ENCODE data around the gene THRB. TPM values are rescaled to one million over a fixed set of nuclear protein-coding genes. Genes with fewer than 3 reads are reported as not detected.

Gene THRB
- total and polyA plus RNA-seq, 2 donors (not counting 3 experiments of a cell fraction or from before 2014, with no cell fraction given): 0.06 TPM; not detected in 1

- Histone ChIP-seq H3K9ac (replicated peaks; ENCODE audit: extremely low read depth, insufficient read depth, low read length) (no peak overlapping the region), H3K9me1 (replicated peaks; ENCODE audit: control insufficient read depth, extremely low read depth, insufficient read depth, low read length) (no peaks in the 10 kb centered on the region), H3K36me3 (ENCODE audit: control insufficient read depth in 2 of 2, extremely low read depth in 1 of 2, insufficient read depth in 2 of 2, low read length in 2 of 2) (no peaks in the 10 kb centered on the region), H3K4me1 (ENCODE audit: control insufficient read depth, extremely low read depth, insufficient read depth, low read length) (no peaks in the 10 kb centered on the region), H3K27me3 (ENCODE audit: control insufficient read depth in 2 of 2, insufficient read depth in 2 of 2, low read length in 2 of 2) (peaks cover 0 to 2% of the 10 kb centered on the region in 2 experiments), H3K4me2 (ENCODE audit: insufficient read depth, low read length) (no peak overlapping the region), H3K79me2 (ENCODE audit: control insufficient read depth, insufficient read depth, low read length) (no peaks in the 10 kb centered on the region), H3K4me3 (replicated peaks in 1 of 3; ENCODE audit: insufficient read depth in 1 of 3, low read depth in 1 of 3, low read length in 3 of 3) (no peak overlapping the region), H4K20me1 (replicated peaks; ENCODE audit: control insufficient read depth, extremely low read depth, insufficient read depth, low read length) (no peaks in the 10 kb centered on the region), H3K9me3 (replicated peaks; ENCODE audit: control insufficient read depth, insufficient read depth, low read length) (no peaks in the 10 kb centered on the region), H2AFZ (ENCODE audit: low read depth, low read length) (no peak overlapping the region), H3K27ac (ENCODE audit: insufficient read depth, low read depth, low read length) (no peak overlapping the region)
- dilution Hi-C loops (cut with MboI; ENCODE audit: extremely low pct_ligation_motif_present, low sequenced_read_pairs): no loop called here
- FAIRE-seq (no peak), DNase-seq (ENCODE audit: low read depth, low spot score) (no peak)
- ChIA-PET POLR2A (no interaction called here), CTCF (interaction anchor here (1.1 kb wide), 1 partner anchor 124 kb away, joined by 3 read pairs; no protein-coding TSS in a partner anchor)
- no TSS peak for BruUV-seq (replicated peaks)
- no peak for TF ChIP-seq FOS (IDR thresholded peaks at IDR 0.05; ENCODE audit: borderline replicate concordance, insufficient read depth, low read length)
- TF ChIP-seq EZH2 (IDR thresholded peaks at IDR 0.05; ENCODE audit: borderline replicate concordance, low read depth, low read length, severe bottlenecking): no peak
- TF ChIP-seq POLR2A (IDR thresholded peaks at IDR 0.05; ENCODE audit: low read depth, low read length): no peak
- intact Hi-C loops (cut with micrococcal nuclease): no loop called here
Observed at GRCh38 chr3:24389108-24390090, 105.3 kb downstream of the THRB start.

- CTCF ChIA-PET: interaction anchor here (1.1 kb wide), 1 partner anchor 124 kb away, joined by 3 read pairs; no protein-coding TSS in a partner anchor
- FAIRE-seq: no peak
Observed at GRCh38 chr3:24388611-24389010, 106.0 kb downstream of the THRB start.

More at GRCh38 chr3:24388611-24389010, 106.0 kb downstream of the THRB start:
- H3K9me1 ChIP-seq (replicated peaks; ENCODE audit: control insufficient read depth, extremely low read depth, insufficient read depth, low read length): no peaks in the 10 kb centered on the region
- POLR2A ChIA-PET: no interaction called here
- no peak overlapping the region for H3K27ac ChIP-seq (ENCODE audit: insufficient read depth, low read depth, low read length)
- no peaks in the 10 kb centered on the region for H3K4me1 ChIP-seq (ENCODE audit: control insufficient read depth, extremely low read depth, insufficient read depth, low read length)
- H3K9ac ChIP-seq (replicated peaks; ENCODE audit: extremely low read depth, insufficient read depth, low read length): no peak overlapping the region
- no peaks in the 10 kb centered on the region for H4K20me1 ChIP-seq (replicated peaks; ENCODE audit: control insufficient read depth, extremely low read depth, insufficient read depth, low read length)
- intact Hi-C loops (cut with micrococcal nuclease) (no loop called here), dilution Hi-C loops (cut with MboI; ENCODE audit: extremely low pct_ligation_motif_present, low sequenced_read_pairs) (no loop called here)
- H3K27me3 ChIP-seq (ENCODE audit: control insufficient read depth in 2 of 2, insufficient read depth in 2 of 2, low read length in 2 of 2): peaks cover 0 to 2% of the 10 kb centered on the region in 2 experiments
- H2AFZ ChIP-seq (ENCODE audit: low read depth, low read length): no peak overlapping the region
- no peak overlapping the region for H3K4me3 ChIP-seq (replicated peaks in 1 of 3; ENCODE audit: insufficient read depth in 1 of 3, low read depth in 1 of 3, low read length in 3 of 3)
- no peak for DNase-seq (ENCODE audit: low read depth, low spot score)
- no peaks in the 10 kb centered on the region for H3K79me2 ChIP-seq (ENCODE audit: control insufficient read depth, insufficient read depth, low read length)
- BruUV-seq (replicated peaks): no TSS peak
- no peaks in the 10 kb centered on the region for H3K36me3 ChIP-seq (ENCODE audit: control insufficient read depth in 2 of 2, extremely low read depth in 1 of 2, insufficient read depth in 2 of 2, low read length in 2 of 2)
- no peaks in the 10 kb centered on the region for H3K9me3 ChIP-seq (replicated peaks; ENCODE audit: control insufficient read depth, insufficient read depth, low read length)
- H3K4me2 ChIP-seq (ENCODE audit: insufficient read depth, low read length): no peak overlapping the region
- TF ChIP-seq GATA2 (IDR thresholded peaks at IDR 0.05; ENCODE audit: insufficient read depth, insufficient read length, low read depth, low read length) (no peak), MAX (IDR thresholded peaks at IDR 0.05; ENCODE audit: insufficient read depth, insufficient read length) (no peak), POLR2A (IDR thresholded peaks at IDR 0.05; ENCODE audit: low read depth, low read length) (no peak), JUN (IDR thresholded peaks at IDR 0.05; ENCODE audit: borderline replicate concordance, insufficient read depth, insufficient read length, low read depth) (no peak), FOS (IDR thresholded peaks at IDR 0.05; ENCODE audit: borderline replicate concordance, insufficient read depth, low read length) (no peak), POLR2AphosphoS5 (IDR thresholded peaks at IDR 0.05; ENCODE audit: insufficient read depth, low read depth, low read length) (no peak)

Measured in endothelial cell of umbilical vein (primary cell).